ENCODE data around the gene TMEM203.

DNA sequence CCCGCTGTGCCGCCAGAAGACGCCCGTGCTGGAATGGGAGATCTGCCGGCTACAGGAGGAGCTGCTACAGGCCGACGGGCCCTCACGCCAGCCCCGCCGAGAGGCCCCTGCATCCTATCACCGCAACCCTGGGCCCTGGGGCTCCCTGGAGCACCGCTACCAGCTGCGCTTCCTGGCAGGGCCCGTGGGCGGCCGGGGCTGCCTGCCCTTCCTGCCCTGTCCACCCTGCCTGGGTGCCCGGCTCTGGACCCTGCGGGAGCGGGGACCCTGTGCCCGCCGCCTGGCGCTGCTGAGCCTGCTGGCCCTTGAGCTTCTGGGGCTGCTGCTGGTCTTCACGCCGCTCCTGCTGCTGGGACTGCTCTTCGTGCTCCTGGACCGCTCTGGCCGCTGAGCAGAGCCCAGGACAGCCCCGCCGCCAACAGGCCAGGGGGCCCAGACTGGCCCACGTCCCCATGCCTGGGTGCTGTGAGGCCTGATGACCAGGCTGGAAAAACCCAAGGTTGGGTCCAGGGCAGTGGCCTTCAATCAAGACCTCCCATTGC lies 12.8 kb upstream of the TMEM203 start:
- TF ChIP-seq, protein P1, sequence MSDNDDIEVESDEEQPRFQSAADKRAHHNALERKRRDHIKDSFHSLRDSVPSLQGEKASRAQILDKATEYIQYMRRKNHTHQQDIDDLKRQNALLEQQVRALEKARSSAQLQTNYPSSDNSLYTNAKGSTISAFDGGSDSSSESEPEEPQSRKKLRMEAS (IDR thresholded peaks at IDR 0.05; ENCODE audit: low read depth, low read length): no peak
- TF ChIP-seq, protein P2, sequence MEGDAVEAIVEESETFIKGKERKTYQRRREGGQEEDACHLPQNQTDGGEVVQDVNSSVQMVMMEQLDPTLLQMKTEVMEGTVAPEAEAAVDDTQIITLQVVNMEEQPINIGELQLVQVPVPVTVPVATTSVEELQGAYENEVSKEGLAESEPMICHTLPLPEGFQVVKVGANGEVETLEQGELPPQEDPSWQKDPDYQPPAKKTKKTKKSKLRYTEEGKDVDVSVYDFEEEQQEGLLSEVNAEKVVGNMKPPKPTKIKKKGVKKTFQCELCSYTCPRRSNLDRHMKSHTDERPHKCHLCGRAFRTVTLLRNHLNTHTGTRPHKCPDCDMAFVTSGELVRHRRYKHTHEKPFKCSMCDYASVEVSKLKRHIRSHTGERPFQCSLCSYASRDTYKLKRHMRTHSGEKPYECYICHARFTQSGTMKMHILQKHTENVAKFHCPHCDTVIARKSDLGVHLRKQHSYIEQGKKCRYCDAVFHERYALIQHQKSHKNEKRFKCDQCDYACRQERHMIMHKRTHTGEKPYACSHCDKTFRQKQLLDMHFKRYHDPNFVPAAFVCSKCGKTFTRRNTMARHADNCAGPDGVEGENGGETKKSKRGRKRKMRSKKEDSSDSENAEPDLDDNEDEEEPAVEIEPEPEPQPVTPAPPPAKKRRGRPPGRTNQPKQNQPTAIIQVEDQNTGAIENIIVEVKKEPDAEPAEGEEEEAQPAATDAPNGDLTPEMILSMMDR (IDR thresholded peaks at IDR 0.05; ENCODE audit: low read depth, low read length): no peak
- no peak for TF ChIP-seq POLR2A (IDR thresholded peaks at IDR 0.05; ENCODE audit: extremely low read depth, insufficient read length)
